Amniotic stem cell (primary cell): ENCODE data around the gene MIAT.
A peak's percentile ranks its signal among the peaks of the same experiment; 100 is the strongest.

Experiments used
- DNase-seq: peaks from one replicate; lab custom pipeline; 2025; lab: John Stamatoyannopoulos, UW

The MIAT gene

GRCh38 chr22:26669060-26669481 lies 11.7 kb downstream of the MIAT start:
- no peak for DNase-seq

DNA sequence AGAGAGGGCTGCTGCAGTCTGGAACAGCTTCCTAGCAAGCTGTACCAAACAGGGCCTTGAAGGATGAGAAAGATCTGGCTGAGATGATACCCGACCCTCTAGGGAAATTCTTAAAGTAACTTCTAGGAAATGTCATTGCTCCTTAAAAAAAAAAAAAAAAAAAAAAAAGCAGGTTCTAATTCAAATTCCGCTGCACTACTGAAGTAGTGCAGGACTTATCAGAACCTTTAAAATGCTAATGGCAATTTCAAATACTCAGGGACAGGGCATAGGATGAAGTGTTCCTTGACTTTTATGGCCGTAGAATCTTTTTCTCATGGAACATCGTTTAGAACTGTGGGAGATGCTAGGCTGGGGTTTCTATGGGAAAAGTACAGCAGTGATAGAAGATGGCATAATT lies 13.1 kb downstream of the MIAT start:
- DNase-seq, result no peak

- no peak for DNase-seq
These were observed 14.1 kb downstream of the MIAT start for GRCh38 chr22:26671317-26672059.

DNA sequence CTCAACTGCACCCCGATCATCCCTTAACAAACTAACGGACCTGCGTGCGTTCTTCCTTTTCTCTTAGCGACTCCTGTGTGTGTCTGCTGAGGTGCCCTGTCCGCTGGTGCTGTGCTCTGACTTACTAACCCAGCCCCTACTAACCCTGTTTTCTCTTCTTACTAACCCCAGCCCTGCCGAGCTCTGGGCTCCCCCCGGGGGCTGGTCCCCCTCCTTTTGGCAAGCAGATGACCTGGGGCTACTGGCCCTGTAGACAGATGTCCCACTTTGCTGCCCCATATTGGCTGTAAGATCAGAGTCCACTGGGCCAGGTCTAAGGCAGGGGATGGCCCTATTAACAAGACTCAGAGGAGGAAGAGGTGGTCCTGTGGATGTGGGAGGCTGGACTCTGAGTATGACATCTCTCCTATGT lies 14.7 kb downstream of the MIAT start:
- no peak for DNase-seq

DNA sequence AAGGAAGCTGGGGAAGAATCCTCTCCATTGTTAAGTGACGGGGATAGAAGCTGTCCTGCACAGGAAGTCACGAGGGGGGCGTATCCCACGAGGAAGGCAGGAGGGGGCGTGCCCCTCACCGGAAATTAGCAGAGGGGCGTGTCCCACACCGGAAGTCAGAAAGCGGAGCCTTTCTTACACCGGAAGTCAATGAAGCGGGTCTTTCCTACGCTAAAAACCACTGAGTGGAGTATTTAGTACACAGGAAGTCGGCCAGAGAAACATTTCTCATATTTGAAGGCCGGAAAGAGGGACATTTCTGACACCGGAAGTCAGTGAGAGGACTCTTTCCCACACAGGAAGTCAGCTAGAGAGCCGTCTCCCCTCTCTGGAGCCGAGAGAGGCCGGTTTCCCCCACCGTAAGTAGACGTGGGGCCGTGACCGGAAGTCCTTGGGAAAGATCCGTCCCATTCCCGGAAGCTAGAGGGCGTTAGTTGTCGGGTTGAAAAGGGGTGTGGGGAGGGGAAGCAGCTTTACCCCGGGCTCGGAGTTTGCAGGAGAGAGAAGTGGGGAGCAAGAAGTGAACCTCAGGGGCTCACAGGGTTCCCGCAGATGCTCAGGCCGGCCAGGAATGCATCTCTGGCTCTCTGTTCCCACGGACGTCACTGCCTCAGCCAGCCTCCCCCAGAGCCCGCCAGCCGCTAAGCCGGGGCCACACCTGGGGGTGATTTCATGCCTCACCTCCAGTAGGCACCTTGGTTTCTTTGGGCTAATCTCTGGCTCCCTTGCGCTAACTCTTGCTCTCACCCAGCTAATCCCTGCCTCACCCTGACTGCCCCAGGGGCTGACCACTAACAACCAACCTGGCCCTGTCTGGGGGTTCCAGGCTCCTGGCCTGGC lies 15.4 kb downstream of the MIAT start:
- peak; percentile 95 for DNase-seq

- DNase-seq, result no peak
These were observed 16.1 kb downstream of the MIAT start for GRCh38 chr22:26673486-26673885.

- no peak for DNase-seq
These were observed 17.1 kb downstream of the MIAT start for GRCh38 chr22:26674211-26675190.

DNA sequence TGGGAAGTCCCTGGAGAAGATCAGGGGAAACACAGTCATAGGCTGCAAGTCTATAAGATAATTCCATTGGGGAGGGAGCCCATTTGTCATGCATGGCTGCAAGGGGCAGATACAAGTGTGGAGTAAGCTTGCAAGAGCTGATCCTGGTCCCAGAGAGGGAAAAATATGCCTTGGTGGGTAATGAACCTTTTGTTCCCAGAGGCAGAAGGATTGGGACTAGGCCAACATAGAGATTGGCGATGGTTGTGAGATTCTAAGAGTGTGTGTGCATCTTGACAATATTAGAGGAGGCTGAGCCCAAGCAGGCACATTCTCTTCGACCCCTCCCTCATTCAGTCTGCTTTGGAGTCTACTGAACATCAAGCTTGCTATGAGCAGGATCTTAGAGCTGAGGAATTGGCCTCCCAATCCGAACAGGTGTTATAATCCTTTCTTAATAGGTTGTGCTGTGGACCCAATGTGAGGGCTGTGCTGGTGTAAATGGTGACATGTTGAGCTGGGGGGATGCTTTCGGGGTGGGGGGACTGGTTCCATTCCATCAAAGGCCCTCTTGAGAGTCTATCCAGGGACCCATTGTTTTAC lies 18.4 kb downstream of the MIAT start:
- no peak for DNase-seq

- no peak for DNase-seq
These were observed 19.8 kb downstream of the MIAT start for GRCh38 chr22:26677217-26677616.

GRCh38 chr22:26679003-26679629 lies 21.7 kb downstream of the MIAT start:
- DNase-seq, result no peak

GRCh38 chr22:26680485-26680884 lies 23.1 kb downstream of the MIAT start:
- DNase-seq, result no peak

GRCh38 chr22:26681395-26681821 lies 24.0 kb downstream of the MIAT start:
- no peak for DNase-seq

- DNase-seq, result no peak
These were observed 26.8 kb downstream of the MIAT start for GRCh38 chr22:26684168-26684567.

DNA sequence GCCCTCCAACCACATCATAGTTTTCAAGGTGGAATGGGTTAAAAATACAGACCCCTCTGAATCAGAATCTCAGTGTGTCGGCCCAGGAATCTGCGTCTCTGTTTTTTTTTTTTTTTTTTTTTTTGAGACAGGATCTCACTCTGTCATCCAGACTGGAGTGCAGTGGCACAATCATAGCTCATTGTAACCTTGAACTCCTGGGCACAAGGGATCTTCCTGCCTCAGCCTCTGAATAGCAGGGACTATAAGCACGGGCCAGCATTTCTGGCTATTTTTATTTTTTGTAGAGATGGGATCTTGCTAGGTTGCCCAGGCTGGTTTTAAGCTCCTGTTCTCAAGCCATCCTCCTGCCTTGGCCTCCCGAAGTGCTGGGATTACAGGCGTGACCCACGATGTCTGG lies 28.2 kb downstream of the MIAT start:
- DNase-seq, result no peak

- no peak for DNase-seq
These were observed 30.1 kb downstream of the MIAT start for GRCh38 chr22:26687439-26687838.

DNA sequence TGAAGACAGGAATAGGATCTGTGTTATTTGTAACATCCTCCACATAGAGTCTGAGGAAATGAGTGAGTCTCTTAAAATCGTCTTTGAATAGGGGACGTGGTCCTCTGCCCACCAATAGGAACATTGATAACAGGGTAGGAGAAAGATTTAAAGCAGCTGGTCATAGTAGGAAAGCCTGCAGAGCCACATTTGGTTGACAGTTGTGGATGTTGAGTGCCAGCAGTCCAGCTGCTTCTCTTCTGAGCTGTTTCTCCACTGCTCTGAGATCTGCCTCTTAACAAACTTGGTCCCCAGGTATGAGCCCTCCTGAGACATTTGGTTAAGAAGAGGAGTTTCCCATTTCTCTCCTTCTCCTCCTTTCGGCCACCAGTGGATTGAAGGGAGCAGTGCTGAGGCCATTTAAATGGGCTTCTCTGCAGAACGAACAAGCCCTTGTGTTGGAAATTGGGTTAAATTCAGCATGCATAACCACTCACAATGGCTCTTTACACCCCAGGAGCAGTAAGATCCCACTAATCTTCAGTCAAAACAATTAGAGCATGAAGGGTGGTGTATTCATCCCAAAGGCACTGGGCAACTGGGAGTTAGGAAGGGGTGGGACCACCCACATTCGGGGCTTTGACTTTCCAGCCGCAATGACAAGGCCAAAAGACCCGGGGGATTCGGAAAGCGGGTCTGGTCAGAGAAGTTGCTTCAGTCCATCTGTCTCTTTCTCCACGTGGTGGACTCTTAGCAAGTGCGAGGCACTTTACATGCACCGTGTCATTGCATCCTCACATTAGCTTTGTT lies 32.3 kb downstream of the MIAT start:
- no peak for DNase-seq

GRCh38 chr22:26690654-26691376 lies 33.4 kb downstream of the MIAT start:
- DNase-seq, result no peak

- DNase-seq, result no peak
These were observed 34.0 kb downstream of the MIAT start for GRCh38 chr22:26691377-26691716.

DNA sequence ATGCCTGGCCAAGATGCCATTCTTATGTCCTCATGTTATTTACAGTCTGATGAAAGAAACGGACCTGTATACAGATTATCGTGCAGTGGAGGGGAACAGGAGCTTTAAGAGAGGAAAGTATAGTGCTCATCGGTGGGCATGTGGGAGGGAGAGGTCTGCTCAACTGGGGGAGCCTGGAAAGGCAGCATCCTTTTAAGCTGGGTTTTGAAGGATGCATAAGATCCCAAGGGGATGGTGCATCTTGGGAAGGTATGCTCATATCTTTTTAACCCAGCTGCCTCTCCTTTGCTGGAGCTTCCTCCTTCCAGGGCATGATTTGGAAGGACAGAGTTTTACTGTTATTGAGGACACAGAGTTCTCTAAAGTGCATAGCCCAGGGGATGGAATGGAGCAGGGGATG lies 34.8 kb downstream of the MIAT start:
- no peak for DNase-seq

GRCh38 chr22:26697151-26697550 lies 39.8 kb downstream of the MIAT start:
- DNase-seq, result no peak
